Endothelial cell of umbilical vein (primary cell): ENCODE data around the gene FCN1. TPM values are rescaled to one million over a fixed set of nuclear protein-coding genes. Genes with fewer than 3 reads are reported as not detected.

Experiments used
- BruUV-seq: library from RNA; stranded (reverse); fragments of 400-500 nt; replicated peaks from 2 replicates; lab custom pipeline; 2021; lab: Mats Ljungman, UMichigan
- CTCF ChIA-PET: fragments of 300-600, 350-600 bp; sonication (Branson Sonifier 250); formaldehyde crosslinking; loops from one replicate; lab custom pipeline; 2021; ENCODE audit warnings: antibody characterized with exemption, inconsistent platforms; lab: Charles Lee
- POLR2A ChIA-PET: fragments of 300-600, 350-600 bp; sonication (Branson Sonifier 250); formaldehyde crosslinking; loops from one replicate; lab custom pipeline; 2021; ENCODE audit warnings: antibody characterized with exemption, inconsistent platforms; lab: Charles Lee
- DNase-seq: peaks from one replicate; pipeline ENCODE4 v3.0.0-alpha.2; 2011; ENCODE audit warnings: low read depth, low spot score
- FAIRE-seq: peaks from 2 replicates; lab custom pipeline; 2011; peaks lifted over from hg19 to GRCh38; lab: Jason Lieb, UNC
- H2AFZ ChIP-seq: 2 replicates; pipeline ENCODE4 v1.6.0; 2012; ENCODE audit warnings: low read depth, low read length, control low read depth, inconsistent platforms
- H3K27ac ChIP-seq: 2 replicates; pipeline ENCODE4 v1.5.1; 2011; ENCODE audit warnings: low read depth, mild to moderate bottlenecking, control low read depth, low read length, moderate library complexity; ENCODE audit not compliant: insufficient read depth
- H3K27me3 ChIP-seq, 2 experiments: 2 replicates each; pipeline versions ENCODE4 v1.6.0 to v1.6.1; 2011; ENCODE audit warnings: low read length in 2 of 2, mixed read lengths in 1 of 2; ENCODE audit not compliant: control insufficient read depth in 2 of 2, insufficient read depth in 2 of 2
- H3K36me3 ChIP-seq, 2 experiments: 2 replicates in 1 of 2; 3 replicates in 1 of 2; pipeline ENCODE4 v1.5.1; 2011; ENCODE audit warnings: low read length in 2 of 2, mild to moderate bottlenecking in 1 of 2, moderate library complexity in 1 of 2; ENCODE audit not compliant: control insufficient read depth in 2 of 2, insufficient read depth in 2 of 2; ENCODE audit errors: extremely low read depth in 1 of 2
- H3K4me1 ChIP-seq: 3 replicates; pipeline ENCODE4 v1.5.1; 2011; ENCODE audit warnings: mild to moderate bottlenecking, low read length; ENCODE audit not compliant: control insufficient read depth, insufficient read depth; ENCODE audit errors: extremely low read depth
- H3K4me2 ChIP-seq: 2 replicates; pipeline ENCODE4 v1.6.1; 2011; ENCODE audit warnings: low read length, control low read depth, mixed read lengths; ENCODE audit not compliant: insufficient read depth
- H3K4me3 ChIP-seq, 3 experiments: fragments of 200-600 bp in 1 of 3; sonication (generic), shearing (Covaris generic) in 1 of 3; replicated peaks in 1 of 3; 2 replicates each; pipeline ENCODE4 v1.5.1; 2011 to 2016; ENCODE audit warnings: control low read depth in 3 of 3, low read length in 3 of 3, mild to moderate bottlenecking in 2 of 3, inconsistent platforms in 1 of 3, low read depth in 1 of 3, moderate library complexity in 1 of 3; ENCODE audit not compliant: insufficient read depth in 1 of 3
- H3K79me2 ChIP-seq: 2 replicates; pipeline ENCODE4 v1.6.0; 2012; ENCODE audit warnings: low read length, inconsistent platforms; ENCODE audit not compliant: control insufficient read depth, insufficient read depth
- H3K9ac ChIP-seq: replicated peaks from 2 replicates; pipeline ENCODE3; 2011; ENCODE audit warnings: low read length, control low read depth; ENCODE audit not compliant: insufficient read depth; ENCODE audit errors: extremely low read depth
- H3K9me1 ChIP-seq: replicated peaks from 3 replicates; pipeline ENCODE4 v1.6.0; 2011; ENCODE audit warnings: mild to moderate bottlenecking, low read length; ENCODE audit not compliant: control insufficient read depth, insufficient read depth; ENCODE audit errors: extremely low read depth
- H3K9me3 ChIP-seq: replicated peaks from 2 replicates; pipeline ENCODE4 v1.5.1; 2012; ENCODE audit warnings: low read length, inconsistent platforms; ENCODE audit not compliant: control insufficient read depth, insufficient read depth
- H4K20me1 ChIP-seq: replicated peaks from 2 replicates; pipeline ENCODE3; 2011; ENCODE audit warnings: mild to moderate bottlenecking, low read length; ENCODE audit not compliant: control insufficient read depth, insufficient read depth; ENCODE audit errors: extremely low read depth
- EZH2 ChIP-seq: IDR thresholded peaks from 2 replicates; pipeline ENCODE4 v1.6.1; 2012; ENCODE audit warnings: borderline replicate concordance, low read depth, mild to moderate bottlenecking, moderate library complexity, low read length, inconsistent platforms; ENCODE audit not compliant: severe bottlenecking
- FOS ChIP-seq: IDR thresholded peaks from 2 replicates; pipeline ENCODE4 v1.6.1; 2011; ENCODE audit warnings: mild to moderate bottlenecking, low read length, moderate library complexity, borderline replicate concordance; ENCODE audit not compliant: insufficient read depth
- GATA2 ChIP-seq: IDR thresholded peaks from 2 replicates; pipeline ENCODE4 v1.7.0; 2011; ENCODE audit warnings: low read depth, mild to moderate bottlenecking, moderate library complexity, mixed read lengths, low read length; ENCODE audit not compliant: insufficient read length, insufficient read depth
- JUN ChIP-seq: IDR thresholded peaks from 2 replicates; pipeline ENCODE4 v1.6.1; 2011; ENCODE audit warnings: borderline replicate concordance, low read depth; ENCODE audit not compliant: insufficient read length, insufficient read depth
- MYC ChIP-seq: IDR thresholded peaks from one replicate; pipeline ENCODE4 v1.6.1; 2011; ENCODE audit warnings: mild to moderate bottlenecking, low read depth, low read length
- POLR2A ChIP-seq: IDR thresholded peaks from 2 replicates; pipeline ENCODE4 v1.6.1; 2012; ENCODE audit warnings: low read depth, mild to moderate bottlenecking, control low read depth, low read length
- POLR2AphosphoS5 ChIP-seq: IDR thresholded peaks from 2 replicates; pipeline ENCODE4 v1.6.1; 2012; ENCODE audit warnings: low read depth, mild to moderate bottlenecking, control low read depth, low read length, moderate library complexity; ENCODE audit not compliant: insufficient read depth
- dilution Hi-C: fragments of 300-500 bp; cut with MboI; formaldehyde crosslinking; loops from one replicate; pipeline ENCODE4 v1.15.0; 2019; ENCODE audit warnings: low sequenced_read_pairs; ENCODE audit not compliant: extremely low pct_ligation_motif_present
- intact Hi-C: fragments of 100-400 bp; cut with micrococcal nuclease; formaldehyde crosslinking; loops from one replicate; pipeline ENCODE4 v1.10.0; 2022
- polyA plus RNA-seq, 4 experiments: library from polyadenylated mRNA; depleted of rRNA in 3 of 4; stranded (reverse) in 3 of 4; unstranded in 1 of 4; fragments of >200 nt; gene quantifications; 2 replicates each; pipeline versions ENCODE4 v1.2.1 to v1.2.3, GENCODE V29; 2011 to 2012; ENCODE audit warnings: missing spikeins in 1 of 4
- total RNA-seq: library from RNA; stranded (reverse); gene quantifications from 2 replicates; pipeline ENCODE4 v1.2.3, GENCODE V29; 2021
- TF ChIP-seq, protein P1 (sequence below): IDR thresholded peaks from 2 replicates; pipeline ENCODE4 v1.6.1; 2011; ENCODE audit not compliant: insufficient read depth, insufficient read length
- TF ChIP-seq, protein P2 (sequence below), 2 donors: IDR thresholded peaks; 1 replicate in 1 of 2; 2 replicates in 1 of 2; pipeline ENCODE4 v1.5.1; 2011; ENCODE audit warnings: low read length in 2 of 2, mild to moderate bottlenecking in 2 of 2, moderate library complexity in 2 of 2, control low read depth in 1 of 2, inconsistent platforms in 1 of 2, low read depth in 1 of 2; ENCODE audit not compliant: insufficient read depth in 1 of 2; ENCODE audit errors: extremely low read depth in 1 of 2

Gene FCN1
- total and polyA plus RNA-seq, 2 donors (not counting 3 experiments of a cell fraction or from before 2014, with no cell fraction given): not detected

DNA sequence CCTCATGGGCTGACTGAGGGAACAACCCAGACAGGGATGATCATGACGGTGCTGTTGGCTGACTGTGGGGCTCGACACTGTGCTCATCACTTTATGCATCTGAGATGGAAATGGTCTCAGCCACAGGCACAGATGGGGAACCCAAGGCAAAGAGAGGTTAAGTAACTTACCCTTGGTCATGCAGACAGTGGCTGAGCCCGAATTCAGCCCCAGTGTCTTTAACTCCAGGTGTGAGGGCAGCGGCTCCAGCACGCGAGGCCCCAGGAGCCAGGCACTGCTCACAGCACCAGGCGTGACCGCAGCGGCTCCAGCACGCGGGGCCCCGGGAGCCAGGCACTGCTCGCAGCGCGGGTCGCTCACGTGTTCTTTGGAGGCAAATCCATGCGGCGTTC is 45.3 kb upstream of the FCN1 start:
- TF ChIP-seq, protein P1, sequence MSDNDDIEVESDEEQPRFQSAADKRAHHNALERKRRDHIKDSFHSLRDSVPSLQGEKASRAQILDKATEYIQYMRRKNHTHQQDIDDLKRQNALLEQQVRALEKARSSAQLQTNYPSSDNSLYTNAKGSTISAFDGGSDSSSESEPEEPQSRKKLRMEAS: no peak
- TF ChIP-seq MYC: no peak
- TF ChIP-seq JUN: no peak
- no peak for TF ChIP-seq FOS
- TF ChIP-seq, protein P2, sequence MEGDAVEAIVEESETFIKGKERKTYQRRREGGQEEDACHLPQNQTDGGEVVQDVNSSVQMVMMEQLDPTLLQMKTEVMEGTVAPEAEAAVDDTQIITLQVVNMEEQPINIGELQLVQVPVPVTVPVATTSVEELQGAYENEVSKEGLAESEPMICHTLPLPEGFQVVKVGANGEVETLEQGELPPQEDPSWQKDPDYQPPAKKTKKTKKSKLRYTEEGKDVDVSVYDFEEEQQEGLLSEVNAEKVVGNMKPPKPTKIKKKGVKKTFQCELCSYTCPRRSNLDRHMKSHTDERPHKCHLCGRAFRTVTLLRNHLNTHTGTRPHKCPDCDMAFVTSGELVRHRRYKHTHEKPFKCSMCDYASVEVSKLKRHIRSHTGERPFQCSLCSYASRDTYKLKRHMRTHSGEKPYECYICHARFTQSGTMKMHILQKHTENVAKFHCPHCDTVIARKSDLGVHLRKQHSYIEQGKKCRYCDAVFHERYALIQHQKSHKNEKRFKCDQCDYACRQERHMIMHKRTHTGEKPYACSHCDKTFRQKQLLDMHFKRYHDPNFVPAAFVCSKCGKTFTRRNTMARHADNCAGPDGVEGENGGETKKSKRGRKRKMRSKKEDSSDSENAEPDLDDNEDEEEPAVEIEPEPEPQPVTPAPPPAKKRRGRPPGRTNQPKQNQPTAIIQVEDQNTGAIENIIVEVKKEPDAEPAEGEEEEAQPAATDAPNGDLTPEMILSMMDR (IDR thresholded peaks at IDR 0.05; ENCODE audit: extremely low read depth in 1 of 2, insufficient read depth in 1 of 2, low read depth in 1 of 2, low read length in 2 of 2): no peak
- no peak for TF ChIP-seq GATA2
- TF ChIP-seq EZH2: no peak
- no peak for TF ChIP-seq POLR2AphosphoS5
- TF ChIP-seq POLR2A: no peak
- BruUV-seq: no TSS peak
- Histone ChIP-seq H3K27me3 (no peaks in the 10 kb centered on the region), H3K36me3 (no peaks in the 10 kb centered on the region), H3K9me1 (no peaks in the 10 kb centered on the region), H3K4me2 (no peak overlapping the region), H3K9ac (no peak overlapping the region), H3K27ac (no peak overlapping the region), H3K4me1 (no peaks in the 10 kb centered on the region), H3K4me3 (no peak overlapping the region), H2AFZ (no peak overlapping the region), H4K20me1 (no peaks in the 10 kb centered on the region), H3K9me3 (no peaks in the 10 kb centered on the region), H3K79me2 (no peaks in the 10 kb centered on the region)
- FAIRE-seq: no peak
- intact Hi-C loops: no loop called here
- dilution Hi-C loops: no loop called here
- DNase-seq: no peak
- ChIA-PET POLR2A (no interaction called here), CTCF (no interaction called here)
